HepG2 (cell line): ENCODE results near the gene PSEN1. TPM values are rescaled to one million over a fixed set of nuclear protein-coding genes. Genes with fewer than 3 reads are reported as not detected.

Experiments used
- ATAC-seq: fragments of 200-7000 bp; cut with Tn5 transposase; 3 replicates; pipeline ENCODE4 v1.9.1; 2020; ENCODE audit warnings: mild to moderate bottlenecking, moderate library complexity
- BruUV-seq: library from RNA; stranded (reverse); fragments of 400-500 nt; replicated peaks from 2 replicates; lab custom pipeline; 2021; lab: Mats Ljungman, UMichigan
- CTCF ChIA-PET: fragments of 300-600 bp; formaldehyde crosslinking; extraction: SDS; loops from one replicate; lab custom pipeline; 2021; ENCODE audit warnings: low total read pairs, inconsistent platforms, low intra/inter-chr PET ratio; lab: Yijun Ruan, JAX
- POLR2A ChIA-PET: fragments of 350-600 bp; sonication (Branson Sonifier 250); formaldehyde crosslinking; loops from one replicate; lab custom pipeline; 2020; ENCODE audit warnings: antibody characterized with exemption, inconsistent platforms; lab: Yijun Ruan, JAX
- DNase-seq: peaks from one replicate; pipeline ENCODE4 v3.0.0-alpha.2; 2015; ENCODE audit warnings: low spot score
- FAIRE-seq: peaks from 3 replicates; lab custom pipeline; 2011; peaks lifted over from hg19 to GRCh38; lab: Jason Lieb, UNC
- H2AFZ ChIP-seq: one replicate; pipeline ENCODE4 v1.6.1; 2011; ENCODE audit warnings: low read length, inconsistent platforms
- H3K27ac ChIP-seq: fragments of 300-600 bp; 3 replicates; pipeline ENCODE4 v1.8.0; 2011; ENCODE audit warnings: mixed run types, mild to moderate bottlenecking, mixed read lengths, low read length, inconsistent platforms; ENCODE audit not compliant: insufficient read depth; ENCODE audit errors: extremely low read length
- H3K27me3 ChIP-seq, 2 experiments: fragments of 200-600 bp in 1 of 2; 2 replicates in 1 of 2; 3 replicates in 1 of 2; pipeline versions ENCODE4 v1.6.0 to v1.8.0; 2011; ENCODE audit warnings: low read length in 2 of 2, mild to moderate bottlenecking in 2 of 2, moderate library complexity in 2 of 2, inconsistent platforms in 1 of 2; ENCODE audit not compliant: insufficient read depth in 2 of 2, control insufficient read depth in 1 of 2
- H3K36me3 ChIP-seq, 2 experiments: fragments of 200-600 bp in 1 of 2; replicated peaks in 1 of 2; 2 replicates in 1 of 2; 3 replicates in 1 of 2; pipeline versions ENCODE4 v1.5.1 to v1.8.0; 2011; ENCODE audit warnings: low read length in 2 of 2, inconsistent platforms in 1 of 2; ENCODE audit not compliant: insufficient read depth in 2 of 2, control insufficient read depth in 1 of 2
- H3K4me1 ChIP-seq: 2 replicates; pipeline ENCODE4 v1.5.1; 2012; ENCODE audit warnings: low read length, inconsistent platforms; ENCODE audit not compliant: insufficient read depth
- H3K4me2 ChIP-seq: 2 replicates; pipeline ENCODE4 v1.6.0; 2011; ENCODE audit warnings: low read depth, low read length, inconsistent platforms
- H3K4me3 ChIP-seq, 3 experiments: fragments of 200-600 bp in 1 of 3; sonication (generic), shearing (Covaris generic) in 1 of 3; replicated peaks in 1 of 3; 2 replicates each; pipeline ENCODE4 v1.5.1; 2011 to 2016; ENCODE audit warnings: low read length in 3 of 3, inconsistent platforms in 2 of 3, low read depth in 2 of 3, mild to moderate bottlenecking in 2 of 3, control low read depth in 1 of 3, mixed read lengths in 1 of 3; ENCODE audit not compliant: insufficient read depth in 1 of 3
- H3K79me2 ChIP-seq: one replicate; pipeline ENCODE4 v1.6.1; 2011; ENCODE audit warnings: low read length, inconsistent platforms; ENCODE audit not compliant: insufficient read depth
- H3K9ac ChIP-seq: 2 replicates; pipeline ENCODE4 v1.6.0; 2011; ENCODE audit warnings: mild to moderate bottlenecking, low read depth, low read length, inconsistent platforms; ENCODE audit not compliant: insufficient read depth
- H3K9me3 ChIP-seq: 2 replicates; pipeline ENCODE4 v1.5.1; 2012; ENCODE audit warnings: mild to moderate bottlenecking, low read length
- H4K20me1 ChIP-seq: 2 replicates; pipeline ENCODE4 v1.6.0; 2011; ENCODE audit warnings: inconsistent platforms, mild to moderate bottlenecking, low read length, moderate library complexity; ENCODE audit not compliant: insufficient read depth
- DNMT1 ChIP-seq: sonication (generic); formaldehyde crosslinking; IDR thresholded peaks from 2 replicates; pipeline ENCODE4 v1.5.1; 2020; ENCODE audit warnings: mild to moderate bottlenecking, missing genetic modification reagents
- ETV5 ChIP-seq: IDR thresholded peaks from 2 replicates; pipeline ENCODE4 v1.6.1; 2018; ENCODE audit warnings: missing biosample characterization, missing genetic modification reagents, inconsistent platforms, borderline replicate concordance
- EZH2 ChIP-seq: conservative IDR thresholded peaks from 2 replicates; pipeline ENCODE4 v1.6.1; 2012; ENCODE audit warnings: mild to moderate bottlenecking, low read depth, low read length, moderate library complexity
- HMGXB3 ChIP-seq: sonication (generic); formaldehyde crosslinking; IDR thresholded peaks from 2 replicates; pipeline ENCODE4 v1.4.0; 2020; ENCODE audit warnings: missing genetic modification reagents, borderline replicate concordance
- HOXA9 ChIP-seq: sonication (generic); formaldehyde crosslinking; IDR thresholded peaks from 2 replicates; pipeline ENCODE4 v1.8.1; 2022; ENCODE audit warnings: missing genetic modification reagents, mild to moderate bottlenecking, moderate library complexity, borderline replicate concordance
- MIER3 ChIP-seq: IDR thresholded peaks from 2 replicates; pipeline ENCODE4 v1.6.1; 2016; ENCODE audit warnings: missing compliant biosample characterization, borderline replicate concordance
- ZNF670 ChIP-seq: sonication (generic); formaldehyde crosslinking; IDR thresholded peaks from 2 replicates; pipeline ENCODE4 v1.8.0; 2022; ENCODE audit warnings: mild to moderate bottlenecking, missing genetic modification reagents, borderline replicate concordance
- ZNF83 ChIP-seq: sonication (generic); formaldehyde crosslinking; IDR thresholded peaks from 2 replicates; pipeline ENCODE4 v1.4.0; 2020; ENCODE audit warnings: missing genetic modification reagents, mild to moderate bottlenecking, borderline replicate concordance
- WGBS: methylation state at CpG from one replicate; pipeline ENCODE4 v1.1.6; 2017; ENCODE audit warnings: low lambda C conversion rate; 5-methylcytosine and 5-hydroxymethylcytosine counted together
- in situ Hi-C: cut with HindIII; loops from 2 replicates; pipeline ENCODE4 v1.10.0; 2017; ENCODE audit warnings: low pct_unique_long_range_greater_than_20kb; ENCODE audit not compliant: extremely low pct_ligation_motif_present
- intact Hi-C: fragments of 100-400 bp; cut with micrococcal nuclease; formaldehyde crosslinking; loops from one replicate; pipeline ENCODE4 v1.10.0; 2022; ENCODE audit not compliant: unreplicated experiment
- polyA plus RNA-seq, 8 experiments: library from polyadenylated mRNA; depleted of rRNA in 3 of 8; stranded (reverse) in 7 of 8; unstranded in 1 of 8; fragments of >200 nt; fragmentation: Illumina TruSeq in 4 of 8; extraction: Trizol in 4 of 8; gene quantifications; 2 replicates each; pipeline versions ENCODE4 v1.2.1 to v1.2.3, GENCODE V29; 2011 to 2016; ENCODE audit warnings: low read depth in 4 of 8, missing spikeins in 1 of 8, mixed read lengths in 1 of 8; ENCODE audit not compliant: insufficient read depth in 1 of 8
- total RNA-seq, 5 experiments: library from RNA; depleted of rRNA; stranded (reverse); fragments of >200 nt; fragmentation: Illumina TruSeq; extraction: Trizol; gene quantifications; 2 replicates each; pipeline ENCODE4 v1.2.3, GENCODE V29; 2016; ENCODE audit warnings: low read depth in 1 of 5
- TF ChIP-seq, protein P1 (sequence below): sonication (generic); formaldehyde crosslinking; IDR thresholded peaks from 2 replicates; pipeline ENCODE4 v1.4.0; 2020; ENCODE audit warnings: missing genetic modification reagents
- TF ChIP-seq, protein P2 (sequence below): sonication (generic); formaldehyde crosslinking; IDR thresholded peaks from 2 replicates; pipeline ENCODE4 v1.4.0; 2020; ENCODE audit warnings: missing genetic modification reagents

The PSEN1 gene
- total and polyA plus RNA-seq, 2 of the 13 experiments (the other 11 are each of a cell fraction or from before 2014, with no cell fraction given): 12.5 to 26.6 TPM

- no peak for ATAC-seq
- WGBS: 96% methylated on average over 6 of the region's 6 CpGs
- TF ChIP-seq EZH2: no peak
- TF ChIP-seq, protein P1, sequence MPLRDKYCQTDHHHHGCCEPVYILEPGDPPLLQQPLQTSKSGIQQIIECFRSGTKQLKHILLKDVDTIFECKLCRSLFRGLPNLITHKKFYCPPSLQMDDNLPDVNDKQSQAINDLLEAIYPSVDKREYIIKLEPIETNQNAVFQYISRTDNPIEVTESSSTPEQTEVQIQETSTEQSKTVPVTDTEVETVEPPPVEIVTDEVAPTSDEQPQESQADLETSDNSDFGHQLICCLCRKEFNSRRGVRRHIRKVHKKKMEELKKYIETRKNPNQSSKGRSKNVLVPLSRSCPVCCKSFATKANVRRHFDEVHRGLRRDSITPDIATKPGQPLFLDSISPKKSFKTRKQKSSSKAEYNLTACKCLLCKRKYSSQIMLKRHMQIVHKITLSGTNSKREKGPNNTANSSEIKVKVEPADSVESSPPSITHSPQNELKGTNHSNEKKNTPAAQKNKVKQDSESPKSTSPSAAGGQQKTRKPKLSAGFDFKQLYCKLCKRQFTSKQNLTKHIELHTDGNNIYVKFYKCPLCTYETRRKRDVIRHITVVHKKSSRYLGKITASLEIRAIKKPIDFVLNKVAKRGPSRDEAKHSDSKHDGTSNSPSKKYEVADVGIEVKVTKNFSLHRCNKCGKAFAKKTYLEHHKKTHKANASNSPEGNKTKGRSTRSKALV (CRISPR knock-in tag): no peak
- TF ChIP-seq HMGXB3 (CRISPR knock-in tag): no peak
- TF ChIP-seq, protein P2, sequence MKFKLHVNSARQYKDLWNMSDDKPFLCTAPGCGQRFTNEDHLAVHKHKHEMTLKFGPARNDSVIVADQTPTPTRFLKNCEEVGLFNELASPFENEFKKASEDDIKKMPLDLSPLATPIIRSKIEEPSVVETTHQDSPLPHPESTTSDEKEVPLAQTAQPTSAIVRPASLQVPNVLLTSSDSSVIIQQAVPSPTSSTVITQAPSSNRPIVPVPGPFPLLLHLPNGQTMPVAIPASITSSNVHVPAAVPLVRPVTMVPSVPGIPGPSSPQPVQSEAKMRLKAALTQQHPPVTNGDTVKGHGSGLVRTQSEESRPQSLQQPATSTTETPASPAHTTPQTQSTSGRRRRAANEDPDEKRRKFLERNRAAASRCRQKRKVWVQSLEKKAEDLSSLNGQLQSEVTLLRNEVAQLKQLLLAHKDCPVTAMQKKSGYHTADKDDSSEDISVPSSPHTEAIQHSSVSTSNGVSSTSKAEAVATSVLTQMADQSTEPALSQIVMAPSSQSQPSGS (CRISPR knock-in tag): no peak
- TF ChIP-seq MIER3 (CRISPR knock-in tag): no peak
- no peak for TF ChIP-seq ZNF670
- TF ChIP-seq ZNF83 (CRISPR knock-in tag): no peak
- TF ChIP-seq ETV5 (CRISPR knock-in tag): no peak
- no peak for TF ChIP-seq HOXA9 (CRISPR knock-in tag)
- no peak for TF ChIP-seq DNMT1
Observed at GRCh38 chr14:73116079-73116665, 20.1 kb upstream of the PSEN1 start.

More at GRCh38 chr14:73116079-73116665, 20.1 kb upstream of the PSEN1 start:
- H3K4me1 ChIP-seq: no peaks in the 10 kb centered on the region
- CTCF ChIA-PET: no interaction called here
- H3K27me3 ChIP-seq: no peaks in the 10 kb centered on the region
- BruUV-seq: no TSS peak
- H3K4me3 ChIP-seq: no peak overlapping the region
- no peak overlapping the region for H3K9ac ChIP-seq
- peaks cover 8 to 68% of the 10 kb centered on the region in 2 experiments for H3K36me3 ChIP-seq
- in situ Hi-C loops (no loop called here), intact Hi-C loops (no loop called here)
- no peaks in the 10 kb centered on the region for H3K9me3 ChIP-seq
- no peaks in the 10 kb centered on the region; the same call in 1 of the 2 replicates for H4K20me1 ChIP-seq
- no peak overlapping the region for H2AFZ ChIP-seq
- FAIRE-seq (no peak), DNase-seq (no peak)
- no peak overlapping the region for H3K27ac ChIP-seq
- no peak overlapping the region for H3K4me2 ChIP-seq
- H3K79me2 ChIP-seq: no peaks in the 10 kb centered on the region
- POLR2A ChIA-PET: no interaction called here
